PC-3 (cell line): ENCODE results near the gene TNS3. TPM values are rescaled to one million over a fixed set of nuclear protein-coding genes. Genes with fewer than 3 reads are reported as not detected.

ENCODE experiments used
- ATAC-seq: fragments of 200-7000 bp; cut with Tn5 transposase; 2 replicates; pipeline ENCODE4 v1.9.1; 2020; ENCODE audit warnings: mild to moderate bottlenecking, moderate library complexity
- BruUV-seq: library from RNA; stranded (reverse); fragments of 400-500 nt; replicated peaks from 2 replicates; lab custom pipeline; 2021; lab: Mats Ljungman, UMichigan
- CTCF ChIA-PET: fragments of 300-600 bp; sonication (Branson Sonifier 250); formaldehyde crosslinking; loops from one replicate; lab custom pipeline; 2022; ENCODE audit warnings: antibody characterized with exemption; lab: Charles Lee
- POLR2A ChIA-PET: fragments of 300-600 bp; sonication (Branson Sonifier 250); formaldehyde crosslinking; loops from one replicate; lab custom pipeline; 2022; ENCODE audit warnings: antibody characterized with exemption; ENCODE audit not compliant: unreplicated experiment; lab: Charles Lee
- DNase-seq: peaks from one replicate; pipeline ENCODE4 v3.0.0-alpha.2; 2015
- H2AFZ ChIP-seq: fragments of 300-600 bp; sonication (generic); 2 replicates; pipeline ENCODE4 v1.6.0; 2016; ENCODE audit warnings: antibody characterized with exemption, low read length
- H3F3A ChIP-seq: fragments of 300-600 bp; sonication (generic); one replicate; pipeline ENCODE4 v1.6.0; 2017; ENCODE audit warnings: antibody characterized with exemption, low read length, control low read depth, mild to moderate bottlenecking; ENCODE audit not compliant: unreplicated experiment
- H3K27ac ChIP-seq: fragments of 300-600 bp; sonication (generic); 2 replicates; pipeline ENCODE4 v1.5.1; 2016; ENCODE audit warnings: mild to moderate bottlenecking, low read length
- H3K27me3 ChIP-seq: fragments of 300-600 bp; sonication (generic); 2 replicates; pipeline ENCODE4 v1.6.1; 2016; ENCODE audit warnings: low read length, mixed read lengths
- H3K36me3 ChIP-seq: fragments of 300-600 bp; sonication (generic); 2 replicates; pipeline ENCODE4 v1.6.1; 2016; ENCODE audit warnings: low read depth, mixed run types, low read length, mixed read lengths
- H3K4me1 ChIP-seq: fragments of 300-600 bp; sonication (generic); 2 replicates; pipeline ENCODE4 v1.5.1; 2016; ENCODE audit warnings: low read length; ENCODE audit not compliant: insufficient read depth
- H3K4me2 ChIP-seq: fragments of 300-600 bp; sonication (generic); 2 replicates; pipeline ENCODE4 v1.6.0; 2016; ENCODE audit warnings: low read length
- H3K4me3 ChIP-seq: fragments of 300-600 bp; sonication (generic); 2 replicates; pipeline ENCODE4 v1.5.1; 2016; ENCODE audit warnings: mild to moderate bottlenecking, low read length, mixed read lengths
- H3K79me2 ChIP-seq: fragments of 300-600 bp; sonication (generic); 2 replicates; pipeline ENCODE4 v1.6.1; 2017; ENCODE audit warnings: low read length, mixed read lengths
- H3K9ac ChIP-seq: fragments of 300-600 bp; sonication (generic); 2 replicates; pipeline ENCODE4 v1.6.0; 2016; ENCODE audit warnings: mild to moderate bottlenecking, low read length
- H3K9me2 ChIP-seq: fragments of 300-600 bp; sonication (generic); replicated peaks from 2 replicates; pipeline ENCODE4 v1.6.1; 2016; ENCODE audit warnings: mixed run types, low read length, mixed read lengths
- H3K9me3 ChIP-seq: fragments of 300-600 bp; sonication (generic); 2 replicates; pipeline ENCODE4 v1.6.1; 2016; ENCODE audit warnings: low read length, mixed read lengths
- H4K20me1 ChIP-seq: fragments of 300-600 bp; sonication (generic); 2 replicates; pipeline ENCODE4 v1.6.1; 2016; ENCODE audit warnings: low read length, mixed read lengths
- EZH2 ChIP-seq: fragments of 300-600 bp; sonication (generic); IDR thresholded peaks from one replicate; pipeline ENCODE4 v1.6.1; 2017; ENCODE audit warnings: antibody characterized with exemption, mild to moderate bottlenecking, low read length; ENCODE audit not compliant: unreplicated experiment
- EZH2phosphoT487 ChIP-seq: fragments of 300-600 bp; sonication (generic); IDR thresholded peaks from 2 replicates; pipeline ENCODE4 v1.6.1; 2018; ENCODE audit warnings: mild to moderate bottlenecking, antibody characterized with exemption, low read length, borderline replicate concordance
- intact Hi-C: fragments of 100-400 bp; cut with micrococcal nuclease; formaldehyde crosslinking; loops from 2 replicates; pipeline ENCODE4 v1.9.0; 2023
- total RNA-seq: library from RNA; depleted of rRNA; stranded (reverse); fragments of >200 nt; gene quantifications from 2 replicates; pipeline ENCODE4 v1.2.3, GENCODE V29; 2014
- TF ChIP-seq, protein P1 (sequence below): fragments of 300-600 bp; sonication (generic); conservative IDR thresholded peaks from 2 replicates; pipeline ENCODE4 v1.5.1; 2017; ENCODE audit warnings: antibody characterized with exemption, low read depth, mild to moderate bottlenecking, low read length

TNS3 gene
- total RNA-seq, 1 experiment from 2014 or later: 72.3 TPM

DNA sequence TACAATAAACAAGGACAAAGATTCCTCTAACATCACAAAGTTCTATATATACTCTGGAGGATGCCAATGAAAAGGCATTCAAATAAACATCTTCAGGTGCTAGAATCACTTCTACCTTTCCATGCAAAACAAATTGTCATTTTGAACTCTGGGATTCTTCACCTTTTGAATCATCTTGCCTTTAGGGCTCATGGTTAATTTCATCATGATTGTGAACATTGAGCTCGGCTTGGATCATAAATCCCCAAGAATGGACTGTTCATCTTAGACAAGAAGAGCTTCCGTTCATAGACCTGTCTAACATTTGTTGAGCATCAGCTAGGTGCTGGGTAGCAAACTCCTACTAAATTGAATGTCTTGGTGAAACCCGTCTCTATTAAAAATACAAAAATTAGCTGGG, 212.2 kb downstream of the TNS3 start:
- TF ChIP-seq EZH2phosphoT487: no peak
- no peak for TF ChIP-seq EZH2
- TF ChIP-seq, protein P1, sequence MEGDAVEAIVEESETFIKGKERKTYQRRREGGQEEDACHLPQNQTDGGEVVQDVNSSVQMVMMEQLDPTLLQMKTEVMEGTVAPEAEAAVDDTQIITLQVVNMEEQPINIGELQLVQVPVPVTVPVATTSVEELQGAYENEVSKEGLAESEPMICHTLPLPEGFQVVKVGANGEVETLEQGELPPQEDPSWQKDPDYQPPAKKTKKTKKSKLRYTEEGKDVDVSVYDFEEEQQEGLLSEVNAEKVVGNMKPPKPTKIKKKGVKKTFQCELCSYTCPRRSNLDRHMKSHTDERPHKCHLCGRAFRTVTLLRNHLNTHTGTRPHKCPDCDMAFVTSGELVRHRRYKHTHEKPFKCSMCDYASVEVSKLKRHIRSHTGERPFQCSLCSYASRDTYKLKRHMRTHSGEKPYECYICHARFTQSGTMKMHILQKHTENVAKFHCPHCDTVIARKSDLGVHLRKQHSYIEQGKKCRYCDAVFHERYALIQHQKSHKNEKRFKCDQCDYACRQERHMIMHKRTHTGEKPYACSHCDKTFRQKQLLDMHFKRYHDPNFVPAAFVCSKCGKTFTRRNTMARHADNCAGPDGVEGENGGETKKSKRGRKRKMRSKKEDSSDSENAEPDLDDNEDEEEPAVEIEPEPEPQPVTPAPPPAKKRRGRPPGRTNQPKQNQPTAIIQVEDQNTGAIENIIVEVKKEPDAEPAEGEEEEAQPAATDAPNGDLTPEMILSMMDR: no peak
- POLR2A ChIA-PET: no interaction called here

GRCh38 chr7:47368190-47368812, 213.6 kb downstream of the TNS3 start:
- no peak for TF ChIP-seq EZH2
- TF ChIP-seq, protein P1: no peak
- no peak for TF ChIP-seq EZH2phosphoT487
- no peak for ATAC-seq

More for the DNA sequence above, 212.2 kb downstream of the TNS3 start:
- no peaks in the 10 kb centered on the region for H3F3A ChIP-seq
- DNase-seq: no peak
- H2AFZ ChIP-seq: no peak overlapping the region
- H3K4me1 ChIP-seq: peaks cover 25% of the 10 kb centered on the region
- H4K20me1 ChIP-seq: 0 out of 2 replicates have a peak, but pooled peaks cover 8% of the 10 kb centered on the region
- BruUV-seq: no TSS peak
- H3K4me2 ChIP-seq: no peak overlapping the region
- H3K9me2 ChIP-seq: no peaks in the 10 kb centered on the region
- no peak overlapping the region for H3K4me3 ChIP-seq
- peaks cover 48% of the 10 kb centered on the region for H3K79me2 ChIP-seq
- CTCF ChIA-PET: no interaction called here
- intact Hi-C loops: no loop called here
- peaks cover 30% of the 10 kb centered on the region for H3K36me3 ChIP-seq
- no peak for ATAC-seq
- H3K27ac ChIP-seq: no peak overlapping the region
- H3K9ac ChIP-seq: no peak overlapping the region
- no peaks in the 10 kb centered on the region for H3K27me3 ChIP-seq
- H3K9me3 ChIP-seq: no peaks in the 10 kb centered on the region

DNA sequence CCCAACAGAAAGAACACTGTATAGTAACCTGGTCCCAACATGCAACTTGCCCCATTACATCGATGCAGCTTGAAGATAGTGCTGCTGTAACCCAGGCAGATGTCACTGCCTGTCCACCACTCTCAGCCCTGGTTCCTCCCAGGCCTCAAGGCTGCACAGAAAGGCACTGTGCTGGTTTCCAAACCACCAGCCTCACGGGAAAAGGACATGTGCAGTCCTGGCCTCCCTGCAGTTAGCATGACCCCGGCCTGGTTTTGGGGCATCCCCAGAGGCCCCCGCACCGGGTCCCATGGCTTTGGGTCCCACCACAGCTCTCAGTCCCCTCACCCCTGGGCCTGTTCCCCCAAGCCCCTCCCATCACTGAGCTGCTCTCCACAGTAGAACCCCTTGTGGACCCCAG, 214.5 kb downstream of the TNS3 start:
- Histone ChIP-seq H3F3A (no peaks in the 10 kb centered on the region), H3K9me3 (no peaks in the 10 kb centered on the region), H3K79me2 (peaks cover 53% of the 10 kb centered on the region), H3K4me3 (no peak overlapping the region), H2AFZ (no peak overlapping the region), H3K27ac (no peak overlapping the region), H3K27me3 (no peaks in the 10 kb centered on the region), H3K36me3 (peaks cover 31% of the 10 kb centered on the region), H4K20me1 (0 out of 2 replicates have a peak, but pooled peaks cover 8% of the 10 kb centered on the region), H3K4me1 (peaks cover 16% of the 10 kb centered on the region), H3K4me2 (no peak overlapping the region), H3K9ac (no peak overlapping the region), H3K9me2 (no peaks in the 10 kb centered on the region)
- intact Hi-C loops: no loop called here
- no TSS peak for BruUV-seq
- TF ChIP-seq, protein P1: no peak
- TF ChIP-seq EZH2: no peak
- TF ChIP-seq EZH2phosphoT487: no peak
- CTCF ChIA-PET: no interaction called here
- POLR2A ChIA-PET: no interaction called here
- DNase-seq (no peak), ATAC-seq (no peak)

More at GRCh38 chr7:47368190-47368812, 213.6 kb downstream of the TNS3 start:
- H3K36me3 ChIP-seq: peaks cover 29% of the 10 kb centered on the region
- intact Hi-C loops: no loop called here
- DNase-seq: no peak
- no peaks in the 10 kb centered on the region for H3K27me3 ChIP-seq
- no TSS peak for BruUV-seq
- 0 out of 2 replicates have a peak, but pooled peaks cover 8% of the 10 kb centered on the region for H4K20me1 ChIP-seq
- no peak overlapping the region for H3K4me2 ChIP-seq
- POLR2A ChIA-PET: interaction anchor here (0.6 kb wide), 1 partner anchor 12 kb away, joined by 7 read pairs; no protein-coding TSS in a partner anchor
- H3K9me2 ChIP-seq: no peaks in the 10 kb centered on the region
- no peaks in the 10 kb centered on the region for H3K9me3 ChIP-seq
- H3K4me1 ChIP-seq: peaks cover 23% of the 10 kb centered on the region
- H3K79me2 ChIP-seq: peaks cover 47% of the 10 kb centered on the region
- no peak overlapping the region for H3K4me3 ChIP-seq
- H3K9ac ChIP-seq: no peak overlapping the region
- CTCF ChIA-PET: no interaction called here
- H3K27ac ChIP-seq: no peak overlapping the region
- no peaks in the 10 kb centered on the region for H3F3A ChIP-seq
- no peak overlapping the region for H2AFZ ChIP-seq
